ENCODE data around the gene SH3RF1. TPM values are rescaled to one million over a fixed set of nuclear protein-coding genes. Genes with fewer than 3 reads are reported as not detected.

Gene SH3RF1
- total and polyA plus RNA-seq, 2 of the 8 experiments (the other 6 are each of a cell fraction or from before 2014, with no cell fraction given), result 6.9 to 15.1 TPM

- TF ChIP-seq, protein P1, sequence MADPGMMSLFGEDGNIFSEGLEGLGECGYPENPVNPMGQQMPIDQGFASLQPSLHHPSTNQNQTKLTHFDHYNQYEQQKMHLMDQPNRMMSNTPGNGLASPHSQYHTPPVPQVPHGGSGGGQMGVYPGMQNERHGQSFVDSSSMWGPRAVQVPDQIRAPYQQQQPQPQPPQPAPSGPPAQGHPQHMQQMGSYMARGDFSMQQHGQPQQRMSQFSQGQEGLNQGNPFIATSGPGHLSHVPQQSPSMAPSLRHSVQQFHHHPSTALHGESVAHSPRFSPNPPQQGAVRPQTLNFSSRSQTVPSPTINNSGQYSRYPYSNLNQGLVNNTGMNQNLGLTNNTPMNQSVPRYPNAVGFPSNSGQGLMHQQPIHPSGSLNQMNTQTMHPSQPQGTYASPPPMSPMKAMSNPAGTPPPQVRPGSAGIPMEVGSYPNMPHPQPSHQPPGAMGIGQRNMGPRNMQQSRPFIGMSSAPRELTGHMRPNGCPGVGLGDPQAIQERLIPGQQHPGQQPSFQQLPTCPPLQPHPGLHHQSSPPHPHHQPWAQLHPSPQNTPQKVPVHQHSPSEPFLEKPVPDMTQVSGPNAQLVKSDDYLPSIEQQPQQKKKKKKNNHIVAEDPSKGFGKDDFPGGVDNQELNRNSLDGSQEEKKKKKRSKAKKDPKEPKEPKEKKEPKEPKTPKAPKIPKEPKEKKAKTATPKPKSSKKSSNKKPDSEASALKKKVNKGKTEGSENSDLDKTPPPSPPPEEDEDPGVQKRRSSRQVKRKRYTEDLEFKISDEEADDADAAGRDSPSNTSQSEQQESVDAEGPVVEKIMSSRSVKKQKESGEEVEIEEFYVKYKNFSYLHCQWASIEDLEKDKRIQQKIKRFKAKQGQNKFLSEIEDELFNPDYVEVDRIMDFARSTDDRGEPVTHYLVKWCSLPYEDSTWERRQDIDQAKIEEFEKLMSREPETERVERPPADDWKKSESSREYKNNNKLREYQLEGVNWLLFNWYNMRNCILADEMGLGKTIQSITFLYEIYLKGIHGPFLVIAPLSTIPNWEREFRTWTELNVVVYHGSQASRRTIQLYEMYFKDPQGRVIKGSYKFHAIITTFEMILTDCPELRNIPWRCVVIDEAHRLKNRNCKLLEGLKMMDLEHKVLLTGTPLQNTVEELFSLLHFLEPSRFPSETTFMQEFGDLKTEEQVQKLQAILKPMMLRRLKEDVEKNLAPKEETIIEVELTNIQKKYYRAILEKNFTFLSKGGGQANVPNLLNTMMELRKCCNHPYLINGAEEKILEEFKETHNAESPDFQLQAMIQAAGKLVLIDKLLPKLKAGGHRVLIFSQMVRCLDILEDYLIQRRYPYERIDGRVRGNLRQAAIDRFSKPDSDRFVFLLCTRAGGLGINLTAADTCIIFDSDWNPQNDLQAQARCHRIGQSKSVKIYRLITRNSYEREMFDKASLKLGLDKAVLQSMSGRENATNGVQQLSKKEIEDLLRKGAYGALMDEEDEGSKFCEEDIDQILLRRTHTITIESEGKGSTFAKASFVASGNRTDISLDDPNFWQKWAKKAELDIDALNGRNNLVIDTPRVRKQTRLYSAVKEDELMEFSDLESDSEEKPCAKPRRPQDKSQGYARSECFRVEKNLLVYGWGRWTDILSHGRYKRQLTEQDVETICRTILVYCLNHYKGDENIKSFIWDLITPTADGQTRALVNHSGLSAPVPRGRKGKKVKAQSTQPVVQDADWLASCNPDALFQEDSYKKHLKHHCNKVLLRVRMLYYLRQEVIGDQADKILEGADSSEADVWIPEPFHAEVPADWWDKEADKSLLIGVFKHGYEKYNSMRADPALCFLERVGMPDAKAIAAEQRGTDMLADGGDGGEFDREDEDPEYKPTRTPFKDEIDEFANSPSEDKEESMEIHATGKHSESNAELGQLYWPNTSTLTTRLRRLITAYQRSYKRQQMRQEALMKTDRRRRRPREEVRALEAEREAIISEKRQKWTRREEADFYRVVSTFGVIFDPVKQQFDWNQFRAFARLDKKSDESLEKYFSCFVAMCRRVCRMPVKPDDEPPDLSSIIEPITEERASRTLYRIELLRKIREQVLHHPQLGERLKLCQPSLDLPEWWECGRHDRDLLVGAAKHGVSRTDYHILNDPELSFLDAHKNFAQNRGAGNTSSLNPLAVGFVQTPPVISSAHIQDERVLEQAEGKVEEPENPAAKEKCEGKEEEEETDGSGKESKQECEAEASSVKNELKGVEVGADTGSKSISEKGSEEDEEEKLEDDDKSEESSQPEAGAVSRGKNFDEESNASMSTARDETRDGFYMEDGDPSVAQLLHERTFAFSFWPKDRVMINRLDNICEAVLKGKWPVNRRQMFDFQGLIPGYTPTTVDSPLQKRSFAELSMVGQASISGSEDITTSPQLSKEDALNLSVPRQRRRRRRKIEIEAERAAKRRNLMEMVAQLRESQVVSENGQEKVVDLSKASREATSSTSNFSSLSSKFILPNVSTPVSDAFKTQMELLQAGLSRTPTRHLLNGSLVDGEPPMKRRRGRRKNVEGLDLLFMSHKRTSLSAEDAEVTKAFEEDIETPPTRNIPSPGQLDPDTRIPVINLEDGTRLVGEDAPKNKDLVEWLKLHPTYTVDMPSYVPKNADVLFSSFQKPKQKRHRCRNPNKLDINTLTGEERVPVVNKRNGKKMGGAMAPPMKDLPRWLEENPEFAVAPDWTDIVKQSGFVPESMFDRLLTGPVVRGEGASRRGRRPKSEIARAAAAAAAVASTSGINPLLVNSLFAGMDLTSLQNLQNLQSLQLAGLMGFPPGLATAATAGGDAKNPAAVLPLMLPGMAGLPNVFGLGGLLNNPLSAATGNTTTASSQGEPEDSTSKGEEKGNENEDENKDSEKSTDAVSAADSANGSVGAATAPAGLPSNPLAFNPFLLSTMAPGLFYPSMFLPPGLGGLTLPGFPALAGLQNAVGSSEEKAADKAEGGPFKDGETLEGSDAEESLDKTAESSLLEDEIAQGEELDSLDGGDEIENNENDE (IDR thresholded peaks at IDR 0.05; ENCODE audit: insufficient replicate concordance, low read length), result no peak
- TF ChIP-seq ZNF274 (IDR thresholded peaks at IDR 0.05; ENCODE audit: borderline replicate concordance, extremely low read depth, low read length) (no peak), MAFK (IDR thresholded peaks at IDR 0.05; ENCODE audit: low read depth, low read length) (no peak), EZH2 (IDR thresholded peaks at IDR 0.05; ENCODE audit: low read depth, low read length, severe bottlenecking) (no peak), SIN3A (conservative IDR thresholded peaks at IDR 0.05 in 1 of 2, IDR thresholded peaks at IDR 0.05 in 1 of 2; ENCODE audit: low read depth in 1 of 2, low read length in 2 of 2) (no peak), TCF12 (IDR thresholded peaks at IDR 0.05; ENCODE audit: low read depth, low read length) (no peak), POLR2A (IDR thresholded peaks at IDR 0.05; ENCODE audit: control extremely low read depth in 1 of 2, low read depth in 2 of 2, low read length in 2 of 2) (no peak), NANOG (IDR thresholded peaks at IDR 0.05; ENCODE audit: insufficient read depth, low read depth, low read length, poor library complexity, severe bottlenecking) (no peak)
- TF ChIP-seq, protein P2, sequence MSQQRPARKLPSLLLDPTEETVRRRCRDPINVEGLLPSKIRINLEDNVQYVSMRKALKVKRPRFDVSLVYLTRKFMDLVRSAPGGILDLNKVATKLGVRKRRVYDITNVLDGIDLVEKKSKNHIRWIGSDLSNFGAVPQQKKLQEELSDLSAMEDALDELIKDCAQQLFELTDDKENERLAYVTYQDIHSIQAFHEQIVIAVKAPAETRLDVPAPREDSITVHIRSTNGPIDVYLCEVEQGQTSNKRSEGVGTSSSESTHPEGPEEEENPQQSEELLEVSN (IDR thresholded peaks at IDR 0.05), result no peak
Measured at GRCh38 chr4:169220854-169221411, 49.8 kb downstream of the SH3RF1 start (continued).
